Hindlimb muscle (tissue), 1 donor: ENCODE results near the gene DNPEP. TPM values are rescaled to one million over a fixed set of nuclear protein-coding genes. Genes with fewer than 3 reads are reported as not detected.
A peak's percentile ranks its signal among the peaks of the same experiment; 100 is the strongest.

ENCODE experiments used
- DNase-seq: peaks from one replicate; pipeline ENCODE4 v3.0.0-alpha.2; 2013
- polyA plus RNA-seq: library from polyadenylated mRNA; unstranded; fragments of 120-200 nt; gene quantifications from one replicate; pipeline ENCODE4 v1.2.1, GENCODE V29; 2013; ENCODE audit not compliant: insufficient read length

Gene DNPEP
- polyA plus RNA-seq, 1 donor = 40.9 TPM

DNA sequence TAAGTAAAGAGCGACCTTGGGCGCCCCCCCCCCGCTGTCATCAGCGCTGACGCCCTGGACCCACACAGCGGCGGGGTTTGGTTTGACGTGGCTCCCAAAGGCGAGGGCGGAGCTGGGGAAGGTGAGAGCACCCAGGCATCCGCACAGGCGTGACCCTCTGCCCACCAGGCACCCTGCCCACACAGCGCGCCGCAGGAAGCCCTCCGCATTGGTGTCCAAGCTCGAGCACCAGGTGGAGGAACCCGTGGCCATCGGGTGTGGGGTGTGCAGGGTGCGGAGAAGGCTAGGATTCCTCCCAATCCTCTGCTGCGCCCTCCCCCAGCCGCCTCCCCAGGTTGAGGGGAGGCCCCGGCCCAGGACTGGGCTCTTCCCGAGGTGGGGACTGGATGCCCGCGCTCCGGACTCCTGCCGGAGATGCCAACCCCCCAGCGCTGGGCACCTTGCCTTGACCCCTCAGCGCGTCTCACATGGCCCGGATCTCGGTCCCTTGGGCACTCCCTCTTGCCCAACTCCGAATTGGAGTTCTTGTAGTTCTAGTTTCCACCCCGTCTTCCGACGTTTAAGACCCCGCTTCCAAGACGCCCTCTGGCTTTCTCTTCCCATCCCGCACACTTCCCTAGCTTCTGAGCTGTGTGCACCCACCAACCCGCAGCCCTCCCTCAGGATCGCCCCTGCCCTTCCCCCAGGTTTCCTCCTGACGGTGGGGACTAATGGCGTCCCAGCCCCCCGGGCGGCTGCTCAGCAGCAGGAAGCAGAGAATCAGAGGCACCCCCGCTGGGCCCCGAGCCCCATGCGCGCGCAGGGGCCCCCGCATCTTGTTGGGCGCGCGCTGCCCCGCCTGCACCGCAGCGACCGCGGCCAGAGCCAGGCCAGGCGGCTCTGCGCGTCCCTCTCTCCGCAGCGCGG is 29.3 kb downstream of the DNPEP start:
- no peak for DNase-seq

GRCh38 chr2:219356834-219357233 is 30.9 kb downstream of the DNPEP start:
- DNase-seq = no peak

DNA sequence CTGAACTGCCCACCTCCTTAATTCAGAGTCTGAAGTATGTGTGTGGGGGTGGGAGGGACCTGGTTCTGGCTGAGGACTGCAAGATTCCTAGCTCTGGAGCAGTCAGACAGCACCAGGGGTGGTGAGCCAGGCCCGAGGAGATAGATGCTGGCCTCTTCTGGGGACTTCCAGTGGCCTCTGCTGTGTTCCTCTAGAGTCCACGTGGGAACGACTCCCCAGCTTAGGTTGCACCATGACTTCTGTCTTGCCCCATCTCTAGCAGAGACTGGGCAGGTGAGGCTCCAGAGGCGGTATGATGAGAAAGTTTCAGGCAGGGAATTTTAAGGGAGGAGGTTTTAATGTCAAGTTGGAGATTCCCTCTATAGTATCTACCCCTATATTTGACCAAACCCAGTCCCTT is 33.1 kb downstream of the DNPEP start:
- no peak for DNase-seq

- no peak for DNase-seq
Observed at GRCh38 chr2:219353129-219353528, 34.6 kb downstream of the DNPEP start.

- peak; percentile 24 for DNase-seq
Observed at GRCh38 chr2:219352448-219353023, 35.2 kb downstream of the DNPEP start.

GRCh38 chr2:219350710-219351221 is 36.9 kb downstream of the DNPEP start:
- DNase-seq = no peak

GRCh38 chr2:219350215-219350614 is 37.5 kb downstream of the DNPEP start:
- no peak for DNase-seq

DNA sequence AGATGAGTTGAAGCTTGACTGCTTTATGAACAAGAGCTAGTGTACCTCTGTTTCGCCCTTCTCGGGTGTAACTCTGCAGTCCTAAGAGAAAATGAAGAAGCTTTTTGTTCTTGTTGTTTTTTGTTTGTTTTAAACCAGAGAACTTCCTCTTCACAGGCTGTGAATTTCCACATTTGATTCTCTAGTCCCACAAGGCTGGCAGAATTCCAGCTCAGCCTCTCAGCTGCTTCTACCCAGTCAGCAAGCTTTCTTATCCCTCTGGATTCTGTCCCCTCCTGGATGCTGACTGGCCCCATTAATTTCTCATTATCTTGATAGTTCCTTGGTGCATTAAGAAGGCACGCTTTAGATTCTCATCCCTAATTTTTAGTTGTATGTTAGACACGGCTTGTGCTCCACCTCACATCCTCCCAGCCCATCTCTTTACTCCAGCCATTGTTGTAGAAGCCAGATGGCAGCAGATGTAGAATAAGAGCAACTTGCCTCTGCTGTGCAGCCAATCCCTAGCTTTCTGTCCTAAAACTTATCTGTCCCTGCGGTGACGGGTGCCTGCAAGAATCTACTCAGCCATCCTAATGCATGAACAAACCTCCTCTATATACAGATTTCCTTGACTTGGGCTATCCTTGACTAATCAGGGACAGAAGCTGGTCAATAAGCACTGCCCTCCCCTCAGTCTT is 42.8 kb downstream of the DNPEP start:
- DNase-seq = peak; percentile 38

GRCh38 chr2:219335373-219335786 is 52.3 kb downstream of the DNPEP start:
- no peak for DNase-seq

DNA sequence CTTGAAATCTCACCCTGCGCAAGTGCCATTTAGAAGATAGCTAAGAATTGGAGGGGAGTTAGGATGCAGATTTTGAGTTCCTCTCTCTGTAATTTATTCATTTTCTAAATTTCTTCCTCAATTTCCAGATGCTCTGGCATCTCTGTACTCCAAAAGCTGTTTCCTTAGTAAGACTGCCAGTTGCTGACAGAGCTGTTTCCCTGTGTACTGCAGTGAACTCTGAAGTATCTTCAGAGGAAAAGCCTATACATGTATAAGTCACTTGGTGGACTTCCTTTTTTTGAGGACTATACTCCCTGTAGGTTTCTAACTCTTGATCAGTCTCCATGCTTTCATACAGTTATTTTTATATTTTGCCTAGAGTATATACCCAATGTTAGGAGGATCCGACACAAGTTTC is 53.6 kb downstream of the DNPEP start:
- DNase-seq = no peak

GRCh38 chr2:219332542-219332941 is 55.2 kb downstream of the DNPEP start, which contains the start of gene RESP18:
TSS of gene RESP18 (minus strand) at chr2:219332744.
- DNase-seq = no peak

DNA sequence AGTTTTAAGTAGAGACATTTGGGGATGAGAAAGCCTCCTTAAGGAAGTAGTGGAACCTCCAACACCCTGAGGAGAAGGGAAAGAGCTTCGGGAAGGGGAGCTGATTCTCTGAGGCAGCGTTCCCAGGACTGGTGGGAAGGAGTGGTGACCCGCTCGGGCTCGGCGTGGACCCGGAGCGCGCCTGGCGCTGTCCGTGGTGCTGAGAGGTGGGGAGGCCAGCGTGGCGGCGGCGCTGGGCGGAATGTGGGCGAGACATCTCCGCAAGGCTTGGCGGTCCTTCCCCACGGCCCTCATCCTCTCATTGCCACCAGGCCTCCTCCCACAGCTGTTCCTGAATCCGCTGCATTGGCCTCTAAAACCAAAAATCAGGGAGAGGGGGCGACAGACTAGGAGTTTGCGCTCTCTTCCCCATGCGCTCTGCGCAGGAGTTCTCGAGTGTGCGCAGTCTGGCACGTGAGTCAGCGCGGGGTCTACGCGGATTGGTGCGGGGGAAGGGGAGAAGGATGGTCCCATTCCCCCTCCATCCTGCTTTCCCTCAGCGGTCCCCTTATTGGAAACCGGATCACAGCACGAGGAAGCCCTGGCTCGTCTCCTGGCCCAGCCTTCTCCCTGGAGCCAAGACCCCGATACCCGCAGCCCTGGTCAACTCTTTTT is 56.0 kb downstream of the DNPEP start:
- DNase-seq = peak; percentile 59

DNA sequence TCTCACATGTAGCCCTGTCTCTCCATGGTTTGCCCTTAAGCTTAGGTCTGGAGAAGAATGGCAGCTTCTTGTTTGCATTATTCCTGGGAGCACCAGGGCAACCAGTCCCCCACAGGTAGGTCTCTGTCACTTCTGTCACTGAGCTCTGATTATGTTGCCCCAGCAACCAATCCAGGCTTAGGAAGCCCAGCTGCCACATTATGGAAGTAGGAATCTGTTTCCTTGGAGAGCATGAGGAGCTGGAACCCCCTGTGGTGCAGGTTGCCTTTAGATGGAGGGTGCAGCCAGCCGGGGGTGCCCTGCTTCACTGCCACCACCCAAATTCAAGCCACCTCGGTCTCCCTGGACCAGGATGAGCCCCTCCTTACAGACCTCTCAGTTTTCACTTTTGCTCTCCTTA is 60.0 kb downstream of the DNPEP start:
- DNase-seq = no peak

DNA sequence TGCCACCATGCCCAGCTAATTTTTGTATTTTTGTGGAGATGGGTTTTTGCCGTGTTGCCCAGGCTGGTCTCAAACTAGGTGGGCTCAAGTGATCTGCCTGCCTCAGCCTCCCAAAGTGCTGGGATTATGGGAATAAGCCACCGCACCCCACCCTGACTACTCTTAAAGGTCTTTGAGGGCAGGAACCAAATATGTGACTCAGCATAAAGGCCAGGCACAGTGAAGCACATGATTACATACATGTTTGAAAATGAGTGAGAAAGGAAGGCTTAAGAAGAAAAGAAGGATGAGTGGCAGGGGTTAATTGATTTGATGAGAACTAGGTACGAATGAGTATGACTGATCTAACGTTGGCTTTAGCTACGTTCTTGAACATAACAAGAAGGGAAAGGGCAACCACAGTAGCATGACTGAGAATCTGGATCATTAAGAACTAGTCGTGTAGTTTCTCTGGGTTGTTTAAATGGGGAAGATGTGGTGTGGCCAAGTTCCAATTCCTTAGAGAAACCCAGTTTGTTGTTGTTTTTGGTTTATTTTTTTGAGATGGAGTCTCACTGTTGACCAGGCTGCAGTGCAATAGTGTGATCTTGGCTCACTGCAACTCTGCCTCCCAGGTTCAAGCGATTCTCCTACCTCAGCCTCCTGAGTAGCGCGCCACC is 61.9 kb downstream of the DNPEP start:
- DNase-seq = no peak

DNA sequence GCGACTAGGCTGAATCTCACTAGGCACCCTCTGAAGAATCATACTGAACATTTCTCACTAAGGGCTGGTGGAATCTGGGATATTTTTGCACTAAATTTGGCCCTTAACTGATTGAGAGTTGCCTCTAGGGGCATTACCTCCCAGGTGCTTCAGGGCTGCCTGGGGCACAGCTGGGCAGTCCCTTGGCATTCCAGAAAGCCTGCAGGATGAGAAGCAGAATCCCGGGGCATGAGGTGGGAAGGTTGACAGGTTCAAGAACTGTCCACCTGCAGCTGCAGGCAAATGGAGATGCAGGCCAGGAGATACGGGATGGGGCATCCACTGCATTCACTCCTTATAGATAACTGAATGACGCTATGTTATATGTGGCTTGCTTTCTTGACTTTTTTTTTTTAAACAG is 62.6 kb downstream of the DNPEP start:
- DNase-seq = no peak

DNA sequence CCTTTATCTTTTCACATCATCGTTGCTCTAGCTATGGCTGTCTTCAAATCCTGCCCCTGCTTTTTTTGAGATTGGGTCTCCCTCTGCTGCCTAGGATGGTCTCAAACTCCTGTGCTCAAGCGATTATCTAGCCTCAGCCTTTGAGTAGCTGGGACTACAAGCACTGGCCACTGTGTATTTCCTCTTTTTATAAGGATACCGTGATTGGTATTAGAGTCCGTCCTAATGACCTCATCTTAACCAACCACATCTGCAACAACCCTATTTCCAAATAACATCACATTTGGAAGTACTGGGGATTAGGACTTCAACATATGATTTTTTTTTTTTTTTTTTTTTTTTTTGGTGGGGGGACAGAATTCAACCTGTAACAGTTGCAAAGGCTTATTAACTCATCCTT is 64.3 kb downstream of the DNPEP start:
- DNase-seq = no peak

Other genes starting within 250 kb of the DNPEP start
- gene NHEJ1, start 227.1 kb downstream of the DNPEP start, polyA plus RNA-seq = 12.0 TPM
- 1.1 TPM for gene SLC23A3, start 217.9 kb downstream of the DNPEP start, polyA plus RNA-seq
- gene CNPPD1, start 211.0 kb downstream of the DNPEP start, polyA plus RNA-seq = 39.4 TPM
- gene RETREG2, start 209.6 kb downstream of the DNPEP start, polyA plus RNA-seq = 42.0 TPM
- 21.4 TPM for gene ZFAND2B, start 181.1 kb downstream of the DNPEP start, polyA plus RNA-seq
- 36.1 TPM for gene ABCB6, start 169.0 kb downstream of the DNPEP start, polyA plus RNA-seq
- gene ATG9A, start 158.3 kb downstream of the DNPEP start, polyA plus RNA-seq = 35.9 TPM
- gene ANKZF1, start 158.1 kb downstream of the DNPEP start, polyA plus RNA-seq = 29.5 TPM
- 4.4 TPM for gene GLB1L, start 142.5 kb downstream of the DNPEP start, polyA plus RNA-seq
- gene STK16, start 142.4 kb downstream of the DNPEP start, polyA plus RNA-seq = 17.6 TPM
- gene TUBA4B, start 134.7 kb downstream of the DNPEP start, polyA plus RNA-seq = 0.31 TPM
- 112 TPM for gene TUBA4A, start 134.0 kb downstream of the DNPEP start, polyA plus RNA-seq
- gene DNAJB2, start 108.5 kb downstream of the DNPEP start, polyA plus RNA-seq = 97.8 TPM
- gene PTPRN, start 78.5 kb downstream of the DNPEP start, polyA plus RNA-seq = 0.12 TPM
- gene RESP18, start 55.2 kb downstream of the DNPEP start, polyA plus RNA-seq = not detected
- gene DES, start 30.5 kb upstream of the DNPEP start, polyA plus RNA-seq = 5,382 TPM
- gene SPEG, start 46.9 kb upstream of the DNPEP start, polyA plus RNA-seq = 208 TPM
- gene GMPPA, start 111.0 kb upstream of the DNPEP start, polyA plus RNA-seq = 26.9 TPM
- 0.48 TPM for gene ASIC4, start 126.6 kb upstream of the DNPEP start, polyA plus RNA-seq
- 58.2 TPM for gene CHPF, start 155.9 kb upstream of the DNPEP start, polyA plus RNA-seq
- gene TMEM198, start 156.1 kb upstream of the DNPEP start, polyA plus RNA-seq = 3.6 TPM
- gene OBSL1, start 183.6 kb upstream of the DNPEP start, polyA plus RNA-seq = 183 TPM
- 0.97 TPM for gene INHA, start 184.4 kb upstream of the DNPEP start, polyA plus RNA-seq
- 17.6 TPM for gene STK11IP, start 209.9 kb upstream of the DNPEP start, polyA plus RNA-seq
- gene SLC4A3, start 239.7 kb upstream of the DNPEP start, polyA plus RNA-seq = 12.8 TPM